COR-L47 (cell line): ENCODE measurements around the gene HES4.
"Not testable (repeated sequence)": the region's sequence is repeated elsewhere in the genome, so short reads cannot be mapped to it uniquely, and the experiment has no call there.

Source experiments
- DNase-seq: peaks from one replicate; lab custom pipeline; 2025; lab: John Stamatoyannopoulos, UW

HES4 gene

DNA sequence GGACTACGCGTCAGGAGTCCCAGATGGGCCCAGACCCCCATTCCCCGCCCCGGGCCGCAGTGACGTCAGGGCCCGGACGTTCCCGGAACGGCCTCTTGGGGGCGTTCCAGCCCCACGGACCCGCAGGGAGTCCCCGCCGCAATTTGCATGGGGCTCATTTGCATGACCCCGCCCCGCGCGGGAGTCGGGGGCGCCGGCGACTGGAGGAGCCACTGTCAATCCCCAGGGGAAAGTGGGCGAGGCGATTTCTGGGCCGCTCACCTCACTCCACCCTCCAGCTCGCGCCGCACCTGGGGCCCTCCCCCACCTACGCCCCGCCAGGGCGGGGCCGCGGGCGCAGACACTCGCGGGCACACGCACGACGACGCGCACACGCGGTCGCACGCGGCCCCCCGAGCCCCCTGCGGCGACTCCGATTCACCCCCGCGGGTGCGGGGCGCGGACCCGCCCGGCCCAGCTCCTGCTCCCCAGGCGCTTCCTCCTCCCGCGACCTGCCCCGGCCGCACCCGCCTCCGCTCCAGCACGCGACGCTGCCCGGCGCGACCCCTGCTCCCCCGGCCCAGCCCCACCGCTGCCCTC lies 33.2 kb upstream of the HES4 start:
- peak; percentile 62 for DNase-seq

GRCh38 chr1:1032424-1032823 lies 32.5 kb upstream of the HES4 start:
- peak; percentile 41 for DNase-seq

- DNase-seq, result no peak
Observed at GRCh38 chr1:1031659-1032235, 31.9 kb upstream of the HES4 start.

GRCh38 chr1:1030867-1031658 lies 31.2 kb upstream of the HES4 start:
- DNase-seq, result not testable (repeated sequence)

GRCh38 chr1:1027791-1028190 lies 27.9 kb upstream of the HES4 start:
- no peak for DNase-seq

- no peak for DNase-seq
Observed at GRCh38 chr1:1026599-1027413, 26.9 kb upstream of the HES4 start.

DNA sequence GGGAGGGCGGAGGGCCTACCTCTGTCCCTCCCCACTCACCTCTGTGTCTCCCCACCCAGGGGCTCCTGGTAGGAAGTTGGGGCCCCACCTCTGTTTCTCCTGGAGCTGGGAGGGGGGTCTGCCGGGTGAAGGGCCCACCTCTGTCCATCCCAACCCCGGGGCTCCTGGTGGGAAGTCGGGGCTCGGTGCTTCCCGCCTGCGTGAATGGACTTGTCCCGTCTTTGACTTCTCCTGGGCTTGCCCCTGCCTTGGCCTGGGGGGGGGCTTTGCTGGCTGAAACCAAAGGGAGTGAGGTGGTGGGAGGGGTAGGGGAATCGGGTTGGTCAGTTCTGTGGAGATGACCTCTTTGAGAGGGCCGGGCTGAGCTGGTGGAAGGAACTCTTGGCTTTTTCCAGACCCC lies 25.8 kb upstream of the HES4 start:
- no peak for DNase-seq

GRCh38 chr1:1024771-1025699 lies 25.1 kb upstream of the HES4 start:
- no peak for DNase-seq

- DNase-seq, result no peak
Observed at GRCh38 chr1:1024149-1024770, 24.4 kb upstream of the HES4 start.

- no peak for DNase-seq
Observed at GRCh38 chr1:1023700-1024099, 23.8 kb upstream of the HES4 start.

- no peak for DNase-seq
Observed at GRCh38 chr1:1022302-1023009, 22.6 kb upstream of the HES4 start.

DNA sequence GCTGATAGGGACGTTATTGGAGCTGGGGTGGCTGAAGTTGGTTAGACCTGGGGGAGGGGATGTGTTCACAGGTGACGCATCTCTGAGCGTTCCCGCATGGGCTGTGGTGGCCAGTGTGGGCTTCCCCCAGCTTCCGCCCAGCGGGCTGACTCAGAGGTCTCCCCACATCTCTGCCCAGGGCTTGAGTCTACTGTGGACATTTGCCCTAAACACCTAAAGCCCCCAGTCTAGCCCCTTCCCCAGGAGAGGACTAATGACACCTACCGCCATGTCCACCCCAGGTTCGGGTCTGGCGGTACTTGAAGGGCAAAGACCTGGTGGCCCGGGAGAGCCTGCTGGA lies 22.0 kb upstream of the HES4 start:
- no peak for DNase-seq

DNA sequence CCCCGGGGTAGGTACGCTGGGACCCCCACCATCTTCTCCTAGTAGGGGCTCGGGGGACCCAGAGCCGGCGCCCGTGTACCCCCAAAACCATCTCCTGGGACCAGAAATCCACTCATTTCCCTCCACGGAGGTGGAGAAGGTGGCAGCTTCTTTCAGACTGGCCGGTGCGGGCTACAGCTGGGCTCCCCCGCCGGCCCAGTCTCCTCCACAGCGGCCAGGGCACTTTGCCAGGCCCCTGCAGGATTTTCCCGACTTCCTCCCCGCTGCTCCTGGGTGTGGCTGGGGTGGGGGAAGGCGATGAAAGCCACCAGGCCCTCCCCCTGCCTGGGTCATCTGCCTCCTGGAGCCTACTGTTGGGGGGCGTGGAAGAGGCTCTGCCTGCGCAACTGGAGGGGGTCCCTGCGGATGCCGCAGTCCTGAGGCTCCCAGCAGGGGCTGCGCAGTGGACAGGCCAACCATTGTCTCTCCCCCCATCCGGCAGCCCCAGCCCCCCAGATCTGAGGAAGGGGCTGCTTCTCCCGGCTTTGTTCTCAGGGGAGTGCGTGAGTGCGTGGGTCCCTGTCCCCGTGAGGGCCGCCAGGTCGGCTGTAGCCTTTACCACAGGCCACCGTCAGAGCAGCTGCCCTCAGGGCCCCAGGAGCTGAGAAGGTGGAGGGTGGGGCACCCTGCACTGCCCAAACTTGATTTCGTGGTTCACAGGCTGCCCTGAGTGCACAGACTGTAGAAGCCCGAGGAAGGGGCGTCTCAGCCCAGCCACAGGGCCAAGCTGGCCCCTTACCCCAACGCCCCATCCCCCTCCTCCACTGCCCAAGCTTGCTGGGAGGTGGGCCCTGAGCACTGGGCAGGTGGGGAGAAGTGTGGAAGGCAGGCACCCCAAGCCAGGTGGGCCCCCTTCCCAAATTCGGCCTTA lies 21.4 kb upstream of the HES4 start:
- DNase-seq, result peak; percentile 89

- DNase-seq, result no peak
Observed at GRCh38 chr1:1020415-1021009, 20.6 kb upstream of the HES4 start.

DNA sequence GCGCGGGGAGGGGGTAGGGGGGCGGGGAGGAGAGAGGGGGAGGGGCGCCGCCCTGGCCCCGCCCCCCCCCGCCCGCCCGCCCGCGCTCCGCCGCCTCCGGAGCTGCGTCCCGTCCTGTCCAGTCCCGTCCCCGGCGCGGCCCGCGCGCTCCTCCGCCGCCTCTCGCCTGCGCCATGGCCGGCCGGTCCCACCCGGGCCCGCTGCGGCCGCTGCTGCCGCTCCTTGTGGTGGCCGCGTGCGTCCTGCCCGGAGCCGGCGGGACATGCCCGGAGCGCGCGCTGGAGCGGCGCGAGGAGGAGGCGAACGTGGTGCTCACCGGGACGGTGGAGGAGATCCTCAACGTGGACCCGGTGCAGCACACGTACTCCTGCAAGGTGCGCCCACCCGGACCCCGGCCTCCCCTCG lies 20.1 kb upstream of the HES4 start, which contains the start of gene AGRN:
Gene AGRN, plus strand, starts transcription at position 121 of the 405 bp plus-strand sequence. Its CDS starts 53 bp downstream, at position 174.
- DNase-seq, result no peak

GRCh38 chr1:1019122-1019999 lies 19.5 kb upstream of the HES4 start:
- peak; percentile 61 for DNase-seq

DNA sequence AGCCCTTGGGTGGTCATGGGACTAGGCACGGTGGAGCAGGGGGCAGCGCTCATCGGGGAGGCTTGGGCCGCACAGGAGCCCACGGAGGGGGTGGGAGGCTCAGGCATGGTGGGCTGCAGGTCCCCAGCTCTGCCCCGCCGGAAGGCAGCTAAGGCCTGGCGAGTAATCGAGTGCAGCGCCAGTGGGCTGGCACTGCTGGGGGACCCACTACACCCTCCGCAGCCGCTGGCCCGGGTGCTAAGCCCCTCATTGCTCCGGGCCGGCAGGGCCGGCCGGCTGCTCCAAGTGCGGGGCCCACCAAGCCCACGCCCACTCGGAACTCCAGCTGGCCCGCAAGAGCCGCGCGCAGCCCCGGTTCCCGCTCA lies 18.4 kb upstream of the HES4 start:
- DNase-seq, result not testable (repeated sequence)
